Measurements from ENCODE around the gene CEP83. TPM values are rescaled to one million over a fixed set of nuclear protein-coding genes. Genes with fewer than 3 reads are reported as not detected.

CEP83 gene
- total RNA-seq, 3 donors from 2014 or later = 13.3 to 30.0 (median 23.3) TPM

DNA sequence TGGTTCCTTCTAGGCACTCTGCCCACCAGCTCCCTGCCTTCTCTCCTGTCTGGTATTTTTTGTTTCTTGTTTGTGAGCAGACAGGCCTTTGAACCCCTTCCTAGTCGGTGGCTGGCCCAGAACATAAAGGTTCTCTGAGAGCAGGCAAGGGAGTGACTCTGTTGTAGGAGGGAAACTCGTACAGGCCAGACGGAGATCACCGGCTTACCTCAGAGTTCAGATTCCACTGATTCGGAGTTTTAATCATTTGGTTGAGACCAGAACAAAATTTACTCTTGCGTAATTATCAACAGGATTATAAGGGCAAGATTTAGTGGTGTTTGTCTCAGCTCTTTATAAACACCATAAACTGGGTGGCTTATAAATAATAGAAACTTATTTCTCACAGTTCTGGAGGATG lies 182.9 kb downstream of the CEP83 start:
- intact Hi-C loops (cut with DNase I; ENCODE audit: low total_unique reads) = no loop called here
- Histone ChIP-seq H3K4me3 (no peak overlapping the region), H3K9me3 (no peaks in the 10 kb centered on the region), H3K27ac (no peak overlapping the region), H3K27me3 (no peaks in the 10 kb centered on the region), H3K4me1 (no peaks in the 10 kb centered on the region), H3K36me3 (no peaks in the 10 kb centered on the region)
- TF ChIP-seq POLR2AphosphoS5 (IDR thresholded peaks at IDR 0.05) = no peak
- TF ChIP-seq POLR2A (IDR thresholded peaks at IDR 0.05) = no peak
- TF ChIP-seq CTCF (IDR thresholded peaks at IDR 0.05) = no peak
- no peak for DNase-seq (ENCODE audit: low spot score in 2 of 2)

DNA sequence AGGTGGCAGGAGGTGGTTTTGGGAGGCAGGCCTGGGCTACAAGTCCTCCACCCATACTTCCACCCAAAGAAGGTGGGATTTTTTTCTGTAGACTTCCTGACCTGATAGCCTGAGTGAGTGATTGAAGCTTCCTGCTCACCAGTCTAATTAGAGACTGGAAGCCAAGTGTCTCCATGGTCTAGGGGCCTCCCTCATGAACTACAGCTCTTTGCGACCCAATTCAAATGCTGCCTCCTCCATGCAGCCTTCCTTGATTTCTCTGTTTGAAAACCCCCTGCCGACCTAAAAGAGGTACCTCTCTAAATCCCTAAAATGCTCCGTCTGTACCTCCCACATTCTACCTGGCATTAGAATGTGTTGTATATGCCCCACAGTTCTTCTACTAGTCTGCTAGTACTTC lies 186.4 kb downstream of the CEP83 start:
- intact Hi-C loops (cut with DNase I; ENCODE audit: low total_unique reads) = loop anchor here (5.0 kb wide), 1 partner anchor 741 kb away; no protein-coding TSS in a partner anchor
- Histone ChIP-seq H3K36me3 (no peaks in the 10 kb centered on the region), H3K27me3 (no peaks in the 10 kb centered on the region), H3K4me3 (no peak overlapping the region), H3K4me1 (no peaks in the 10 kb centered on the region), H3K9me3 (no peaks in the 10 kb centered on the region), H3K27ac (no peak overlapping the region)
- no peak for DNase-seq (ENCODE audit: low spot score in 2 of 2)
- TF ChIP-seq POLR2AphosphoS5 (IDR thresholded peaks at IDR 0.05) = no peak
- TF ChIP-seq POLR2A (IDR thresholded peaks at IDR 0.05) = no peak
- no peak for TF ChIP-seq CTCF (IDR thresholded peaks at IDR 0.05)

- Histone ChIP-seq H3K4me3 (no peak overlapping the region), H3K36me3 (no peaks in the 10 kb centered on the region), H3K4me1 (peaks cover 0 to 4% of the 10 kb centered on the region in 2 donors), H3K27ac (no peak overlapping the region), H3K9me3 (no peaks in the 10 kb centered on the region), H3K27me3 (no peaks in the 10 kb centered on the region)
- no peak for TF ChIP-seq CTCF (IDR thresholded peaks at IDR 0.05)
- no peak for TF ChIP-seq POLR2A (IDR thresholded peaks at IDR 0.05)
- TF ChIP-seq POLR2AphosphoS5 (IDR thresholded peaks at IDR 0.05) = no peak
- intact Hi-C loops (cut with DNase I; ENCODE audit: low total_unique reads) = loop anchor here (5.0 kb wide), 1 partner anchor 740 kb away; no protein-coding TSS in a partner anchor
- DNase-seq (ENCODE audit: low spot score in 2 of 2) = no peak
Observed at GRCh38 chr12:94272280-94272679, 187.4 kb downstream of the CEP83 start.

DNA sequence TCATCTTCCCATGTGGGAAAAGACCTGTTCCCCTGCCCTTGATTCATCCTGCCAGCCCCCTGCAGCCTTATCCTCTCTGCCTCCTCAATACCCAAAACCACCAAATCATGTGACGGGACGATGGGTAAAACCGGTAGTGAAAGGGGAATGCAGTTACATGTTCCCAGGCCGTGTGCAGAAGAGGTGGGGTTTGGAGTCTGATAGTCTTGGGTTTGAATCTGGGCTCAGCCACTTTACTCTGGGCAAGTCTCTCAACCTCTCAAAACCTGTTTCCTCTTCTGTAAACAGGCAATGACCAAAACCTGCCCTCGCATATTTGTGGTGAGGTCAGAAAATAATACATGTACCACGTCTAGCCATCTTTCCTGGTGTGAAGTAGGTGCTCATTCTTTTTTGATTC lies 188.3 kb downstream of the CEP83 start:
- intact Hi-C loops (cut with DNase I; ENCODE audit: low total_unique reads) = loop anchor here (5.0 kb wide), 1 partner anchor 739 kb away; no protein-coding TSS in a partner anchor

More for the DNA sequence above, 188.3 kb downstream of the CEP83 start:
- Histone ChIP-seq H3K4me1 (peaks cover 0 to 4% of the 10 kb centered on the region in 2 donors), H3K4me3 (no peak overlapping the region), H3K27me3 (no peaks in the 10 kb centered on the region), H3K9me3 (no peaks in the 10 kb centered on the region), H3K27ac (no peak overlapping the region), H3K36me3 (no peaks in the 10 kb centered on the region)
- TF ChIP-seq POLR2A (IDR thresholded peaks at IDR 0.05) (no peak), CTCF (IDR thresholded peaks at IDR 0.05) (no peak), POLR2AphosphoS5 (IDR thresholded peaks at IDR 0.05) (no peak)
- no peak for DNase-seq (ENCODE audit: low spot score in 2 of 2)
